HG02571 (cell line): Measurements from ENCODE around the gene PITRM1.
"Not testable (repeated sequence)": the region's sequence is repeated elsewhere in the genome, so short reads cannot be mapped to it uniquely, and the experiment has no call there.

Source experiments
- ATAC-seq: cut with Tn5 transposase; IDR thresholded peaks from one replicate; pipeline ENCODE4 v1.9.1; 2021; ENCODE audit warnings: mild to moderate bottlenecking, moderate library complexity; ENCODE audit not compliant: unreplicated experiment

PITRM1 gene

GRCh38 chr10:3199488-3199887 is 26.9 kb upstream of the PITRM1 start:
- no peak for ATAC-seq

GRCh38 chr10:3198900-3199299 is 26.3 kb upstream of the PITRM1 start:
- no peak for ATAC-seq

GRCh38 chr10:3197348-3198003 is 24.9 kb upstream of the PITRM1 start:
- ATAC-seq: peak; percentile 63

GRCh38 chr10:3196958-3197347 is 24.4 kb upstream of the PITRM1 start:
- ATAC-seq: no peak

- ATAC-seq: no peak
Measured at GRCh38 chr10:3196482-3196881, 23.9 kb upstream of the PITRM1 start.

- ATAC-seq: no peak
Measured at GRCh38 chr10:3195726-3196125, 23.1 kb upstream of the PITRM1 start.

GRCh38 chr10:3195286-3195685 is 22.7 kb upstream of the PITRM1 start:
- no peak for ATAC-seq

- no peak for ATAC-seq
Measured at GRCh38 chr10:3194871-3195270, 22.3 kb upstream of the PITRM1 start.

GRCh38 chr10:3193751-3194150 is 21.2 kb upstream of the PITRM1 start:
- no peak for ATAC-seq

GRCh38 chr10:3192856-3193635 is 20.5 kb upstream of the PITRM1 start:
- ATAC-seq: no peak

GRCh38 chr10:3190817-3191216 is 18.2 kb upstream of the PITRM1 start:
- no peak for ATAC-seq

GRCh38 chr10:3187229-3187628 is 14.6 kb upstream of the PITRM1 start:
- not testable (repeated sequence) for ATAC-seq

GRCh38 chr10:3186368-3186767 is 13.8 kb upstream of the PITRM1 start:
- ATAC-seq: no peak

GRCh38 chr10:3185386-3185785 is 12.8 kb upstream of the PITRM1 start:
- ATAC-seq: no peak

- no peak for ATAC-seq
Measured at GRCh38 chr10:3180355-3181025, 7.9 kb upstream of the PITRM1 start.

GRCh38 chr10:3179174-3179573 is 6.6 kb upstream of the PITRM1 start:
- ATAC-seq: no peak

GRCh38 chr10:3178042-3178441 is 5.5 kb upstream of the PITRM1 start:
- no peak for ATAC-seq

GRCh38 chr10:3173171-3173878 is 743 bp upstream of the PITRM1 start:
- peak; percentile 25 for ATAC-seq

GRCh38 chr10:3172081-3172445 is 519 bp downstream of the PITRM1 start:
- ATAC-seq: no peak

- ATAC-seq: not testable (repeated sequence)
Measured at GRCh38 chr10:3171488-3171887, 1.1 kb downstream of the PITRM1 start.

- ATAC-seq: no peak
Measured at GRCh38 chr10:3169673-3170072, 2.9 kb downstream of the PITRM1 start.
